WTC11 (cell line): ENCODE measurements around the gene KLC3. TPM values are rescaled to one million over a fixed set of nuclear protein-coding genes. Genes with fewer than 3 reads are reported as not detected.

Source experiments
- ATAC-seq: fragments of 200-7000 bp; cut with Tn5 transposase; 2 replicates; pipeline ENCODE4 v1.10.0; 2021; ENCODE audit warnings: mild to moderate bottlenecking, moderate library complexity
- CTCF ChIA-PET: fragments of 300-600 bp; sonication (Branson Sonifier 250); formaldehyde crosslinking; loops from one replicate; lab custom pipeline; 2021; ENCODE audit warnings: antibody characterized with exemption; lab: Charles Lee
- POLR2A ChIA-PET: fragments of 350-600 bp; sonication (Branson Sonifier 250); formaldehyde crosslinking; loops from one replicate; lab custom pipeline; 2021; ENCODE audit warnings: antibody characterized with exemption; lab: Charles Lee
- DNase-seq: peaks from one replicate; pipeline ENCODE4 v3.0.0; 2021; ENCODE audit warnings: low spot score
- H3K27ac Mint-ChIP-seq: 2 replicates; pipeline ENCODE4 v1.8.0; 2021; ENCODE audit warnings: mixed read lengths
- H3K27me3 Mint-ChIP-seq: 2 replicates; pipeline ENCODE4 v1.8.0; 2021; ENCODE audit warnings: low read depth, mild to moderate bottlenecking, moderate library complexity, mixed read lengths
- H3K36me3 Mint-ChIP-seq: 2 replicates; pipeline ENCODE4 v1.8.0; 2021; ENCODE audit warnings: mixed read lengths
- H3K4me1 Mint-ChIP-seq: 2 replicates; pipeline ENCODE4 v1.8.0; 2022; ENCODE audit warnings: mixed read lengths
- H3K4me3 Mint-ChIP-seq: 2 replicates; pipeline ENCODE4 v1.8.0; 2021; ENCODE audit warnings: mild to moderate bottlenecking, moderate library complexity, mixed read lengths
- H3K9me3 Mint-ChIP-seq: 2 replicates; pipeline ENCODE4 v1.8.0; 2021; ENCODE audit warnings: mixed read lengths
- CBFB ChIP-seq: sonication (generic); formaldehyde crosslinking; IDR thresholded peaks from 2 replicates; pipeline ENCODE4 v1.8.1; 2022; ENCODE audit warnings: mild to moderate bottlenecking, low read depth, missing genetic modification reagents
- CTCF ChIP-seq: fragments of 200-600 bp; IDR thresholded peaks from 2 replicates; pipeline ENCODE4 v1.8.0; 2022; ENCODE audit warnings: antibody characterized with exemption
- ELF4 ChIP-seq: sonication (generic); formaldehyde crosslinking; IDR thresholded peaks from 2 replicates; pipeline ENCODE4 v1.8.1; 2022; ENCODE audit warnings: low read depth, mild to moderate bottlenecking, moderate library complexity, missing genetic modification reagents
- FOXK1 ChIP-seq: sonication (generic); formaldehyde crosslinking; IDR thresholded peaks from 2 replicates; pipeline ENCODE4 v1.8.0; 2022; ENCODE audit warnings: mild to moderate bottlenecking, moderate library complexity, missing genetic modification reagents
- FOXP1 ChIP-seq: sonication (generic); formaldehyde crosslinking; IDR thresholded peaks from 2 replicates; pipeline ENCODE4 v1.8.0; 2022; ENCODE audit warnings: missing genetic modification reagents, mild to moderate bottlenecking, moderate library complexity, borderline replicate concordance
- GABPB1 ChIP-seq: sonication (generic); formaldehyde crosslinking; IDR thresholded peaks from 2 replicates; pipeline ENCODE4 v1.8.1; 2023; ENCODE audit warnings: mild to moderate bottlenecking, missing genetic modification reagents
- GRHL2 ChIP-seq: fragments of 250-450 bp; sonication (Bioruptor Pico); IDR thresholded peaks from 2 replicates; pipeline ENCODE4 v1.8.0; 2022; ENCODE audit warnings: mild to moderate bottlenecking, moderate library complexity; ENCODE audit not compliant: insufficient replicate concordance, severe bottlenecking
- IRF1 ChIP-seq: sonication (generic); formaldehyde crosslinking; IDR thresholded peaks from 2 replicates; pipeline ENCODE4 v1.8.0; 2023; ENCODE audit warnings: missing genetic modification reagents
- JAZF1 ChIP-seq: fragments of 250-450 bp; sonication (Bioruptor Pico); IDR thresholded peaks from 2 replicates; pipeline ENCODE4 v1.9.0; 2021; ENCODE audit warnings: moderate library complexity, mild to moderate bottlenecking, inconsistent platforms
- KAT7 ChIP-seq: sonication (generic); formaldehyde crosslinking; IDR thresholded peaks from 2 replicates; pipeline ENCODE4 v1.8.1; 2023; ENCODE audit warnings: missing genetic modification reagents, mild to moderate bottlenecking, borderline replicate concordance
- MXD4 ChIP-seq: fragments of 250-450 bp; sonication (Bioruptor Pico); IDR thresholded peaks from 2 replicates; pipeline ENCODE4 v1.8.0; 2021; ENCODE audit warnings: mild to moderate bottlenecking, moderate library complexity, borderline replicate concordance
- NFYB ChIP-seq: sonication (generic); formaldehyde crosslinking; conservative IDR thresholded peaks from 2 replicates; pipeline ENCODE4 v1.8.0; 2022; ENCODE audit warnings: low read depth, missing genetic modification reagents
- RELA ChIP-seq: sonication (generic); formaldehyde crosslinking; IDR thresholded peaks from 2 replicates; pipeline ENCODE4 v1.8.1; 2022; ENCODE audit warnings: missing genetic modification reagents, mild to moderate bottlenecking, borderline replicate concordance
- RORB ChIP-seq: fragments of 250-450 bp; sonication (Bioruptor Pico); IDR thresholded peaks from 2 replicates; pipeline ENCODE4 v1.9.0; 2021; ENCODE audit warnings: mild to moderate bottlenecking
- SMAD3 ChIP-seq: sonication (generic); formaldehyde crosslinking; IDR thresholded peaks from 2 replicates; pipeline ENCODE4 v1.8.0; 2022; ENCODE audit warnings: missing genetic modification reagents, mild to moderate bottlenecking, borderline replicate concordance
- TCF7 ChIP-seq: sonication (generic); formaldehyde crosslinking; IDR thresholded peaks from 2 replicates; pipeline ENCODE4 v1.8.0; 2022; ENCODE audit warnings: mild to moderate bottlenecking, low read depth, missing genetic modification reagents, moderate library complexity
- USF1 ChIP-seq: sonication (generic); formaldehyde crosslinking; IDR thresholded peaks from 2 replicates; pipeline ENCODE4 v1.8.0; 2022; ENCODE audit warnings: mild to moderate bottlenecking, missing genetic modification reagents
- ZNF219 ChIP-seq: sonication (generic); formaldehyde crosslinking; IDR thresholded peaks from 2 replicates; pipeline ENCODE4 v1.8.0; 2023; ENCODE audit warnings: missing genetic modification reagents, mild to moderate bottlenecking, borderline replicate concordance
- ZNF232 ChIP-seq: sonication (generic); formaldehyde crosslinking; IDR thresholded peaks from 2 replicates; pipeline ENCODE4 v1.8.0; 2022; ENCODE audit warnings: mild to moderate bottlenecking, missing genetic modification reagents
- ZNF416 ChIP-seq: fragments of 250-450 bp; sonication (Bioruptor Pico); IDR thresholded peaks from 2 replicates; pipeline ENCODE4 v1.9.0; 2021; ENCODE audit warnings: mild to moderate bottlenecking, inconsistent platforms
- ZSCAN18 ChIP-seq: fragments of 250-450 bp; sonication (Bioruptor Pico); IDR thresholded peaks from 2 replicates; pipeline ENCODE4 v2.1.2; 2022; ENCODE audit warnings: mild to moderate bottlenecking, moderate library complexity
- total RNA-seq: library from RNA; stranded (reverse); gene quantifications from 3 replicates; pipeline ENCODE4 v1.2.3, GENCODE V29; 2021
- TF ChIP-seq, protein P1 (sequence below): sonication (generic); formaldehyde crosslinking; IDR thresholded peaks from 2 replicates; pipeline ENCODE4 v1.8.1; 2023; ENCODE audit warnings: mild to moderate bottlenecking, moderate library complexity, missing genetic modification reagents
- TF ChIP-seq, protein P2 (sequence below): sonication (generic); formaldehyde crosslinking; IDR thresholded peaks from 2 replicates; pipeline ENCODE4 v1.8.1; 2022; ENCODE audit warnings: low read depth, missing genetic modification reagents, borderline replicate concordance
- TF ChIP-seq, protein P3 (sequence below): sonication (generic); formaldehyde crosslinking; IDR thresholded peaks from 2 replicates; pipeline ENCODE4 v1.8.1; 2023; ENCODE audit warnings: mild to moderate bottlenecking, missing genetic modification reagents

The KLC3 gene
- total RNA-seq, 1 experiment from 2014 or later: 5.2 TPM

DNA sequence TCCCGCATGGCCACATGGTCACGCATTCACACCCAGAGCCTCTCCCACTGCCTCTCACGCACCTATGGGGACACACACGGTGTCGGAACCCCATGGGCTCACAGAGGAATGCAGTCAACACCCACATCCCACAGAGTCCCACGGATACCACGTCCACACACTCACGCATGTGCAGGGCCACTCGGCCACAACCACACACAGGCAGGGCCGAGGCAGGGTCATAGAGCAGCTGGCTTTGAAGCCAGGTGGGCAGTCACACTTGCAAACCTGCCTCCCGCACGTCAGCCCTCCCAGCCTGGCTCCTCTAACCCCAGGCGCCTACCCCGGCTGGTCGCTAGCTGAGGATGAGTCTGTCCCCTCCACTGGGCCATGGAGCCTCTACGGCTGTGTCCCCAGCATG, 21.7 kb downstream of the KLC3 start:
- no peaks in the 10 kb centered on the region for H3K9me3 Mint-ChIP-seq
- TF ChIP-seq RELA (CRISPR knock-in tag) (no peak), CTCF (no peak), CBFB (CRISPR knock-in tag) (no peak), GRHL2 (no peak), KAT7 (no peak), ZNF219 (CRISPR knock-in tag) (no peak), USF1 (no peak), RORB (CRISPR knock-in tag) (no peak), FOXP1 (CRISPR knock-in tag) (no peak), ELF4 (CRISPR knock-in tag) (no peak), IRF1 (CRISPR knock-in tag) (no peak)
- TF ChIP-seq, protein P1, sequence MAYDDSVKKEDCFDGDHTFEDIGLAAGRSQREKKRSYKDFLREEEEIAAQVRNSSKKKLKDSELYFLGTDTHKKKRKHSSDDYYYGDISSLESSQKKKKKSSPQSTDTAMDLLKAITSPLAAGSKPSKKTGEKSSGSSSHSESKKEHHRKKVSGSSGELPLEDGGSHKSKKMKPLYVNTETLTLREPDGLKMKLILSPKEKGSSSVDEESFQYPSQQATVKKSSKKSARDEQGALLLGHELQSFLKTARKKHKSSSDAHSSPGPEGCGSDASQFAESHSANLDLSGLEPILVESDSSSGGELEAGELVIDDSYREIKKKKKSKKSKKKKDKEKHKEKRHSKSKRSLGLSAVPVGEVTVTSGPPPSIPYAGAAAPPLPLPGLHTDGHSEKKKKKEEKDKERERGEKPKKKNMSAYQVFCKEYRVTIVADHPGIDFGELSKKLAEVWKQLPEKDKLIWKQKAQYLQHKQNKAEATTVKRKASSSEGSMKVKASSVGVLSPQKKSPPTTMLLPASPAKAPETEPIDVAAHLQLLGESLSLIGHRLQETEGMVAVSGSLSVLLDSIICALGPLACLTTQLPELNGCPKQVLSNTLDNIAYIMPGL (CRISPR knock-in tag): no peak
- TF ChIP-seq, protein P2, sequence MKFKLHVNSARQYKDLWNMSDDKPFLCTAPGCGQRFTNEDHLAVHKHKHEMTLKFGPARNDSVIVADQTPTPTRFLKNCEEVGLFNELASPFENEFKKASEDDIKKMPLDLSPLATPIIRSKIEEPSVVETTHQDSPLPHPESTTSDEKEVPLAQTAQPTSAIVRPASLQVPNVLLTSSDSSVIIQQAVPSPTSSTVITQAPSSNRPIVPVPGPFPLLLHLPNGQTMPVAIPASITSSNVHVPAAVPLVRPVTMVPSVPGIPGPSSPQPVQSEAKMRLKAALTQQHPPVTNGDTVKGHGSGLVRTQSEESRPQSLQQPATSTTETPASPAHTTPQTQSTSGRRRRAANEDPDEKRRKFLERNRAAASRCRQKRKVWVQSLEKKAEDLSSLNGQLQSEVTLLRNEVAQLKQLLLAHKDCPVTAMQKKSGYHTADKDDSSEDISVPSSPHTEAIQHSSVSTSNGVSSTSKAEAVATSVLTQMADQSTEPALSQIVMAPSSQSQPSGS (CRISPR knock-in tag): no peak
- no peaks in the 10 kb centered on the region for H3K27me3 Mint-ChIP-seq
- CTCF ChIA-PET: no interaction called here
- POLR2A ChIA-PET: no interaction called here
- H3K4me3 Mint-ChIP-seq: no peak overlapping the region
- no peak for DNase-seq
- H3K27ac Mint-ChIP-seq: no peak overlapping the region
- no peaks in the 10 kb centered on the region for H3K4me1 Mint-ChIP-seq
- ATAC-seq: no peak
- peaks cover 51% of the 10 kb centered on the region for H3K36me3 Mint-ChIP-seq

DNA sequence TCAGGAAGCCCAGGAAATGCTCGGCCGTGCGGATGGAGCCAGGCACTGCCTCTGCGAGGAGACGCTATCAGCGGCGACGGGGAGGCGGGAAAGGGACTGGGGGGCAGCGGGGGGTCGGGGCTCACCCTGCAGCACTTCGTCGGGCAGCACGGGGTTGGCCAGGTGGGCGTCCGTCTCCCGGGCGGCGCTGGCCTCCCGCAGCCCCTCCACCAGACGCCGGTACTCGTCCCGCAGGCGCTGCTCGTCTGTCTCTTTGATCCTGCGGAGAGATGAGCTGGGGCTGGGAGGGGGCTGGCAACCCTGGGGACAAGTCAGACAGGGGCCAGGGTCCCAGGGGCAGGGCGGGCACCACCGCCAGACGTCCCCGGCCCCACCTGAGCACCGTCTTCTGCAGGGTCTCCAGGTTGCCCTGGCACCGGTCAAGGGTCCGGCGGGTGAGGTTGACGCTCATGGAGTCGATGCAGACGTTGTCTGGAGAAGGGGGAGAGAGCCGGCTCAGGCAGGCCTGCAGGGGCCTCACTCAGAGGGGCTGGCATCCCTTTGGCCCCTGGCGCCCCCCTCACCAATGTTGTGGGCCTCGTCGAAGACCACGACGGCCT, 23.4 kb downstream of the KLC3 start:
- TF ChIP-seq CBFB (CRISPR knock-in tag) (no peak), GABPB1 (CRISPR knock-in tag) (no peak), ZNF219 (CRISPR knock-in tag) (no peak), JAZF1 (CRISPR knock-in tag) (no peak), NFYB (no peak), FOXK1 (no peak), ZSCAN18 (CRISPR knock-in tag) (no peak), ZNF232 (CRISPR knock-in tag) (no peak), MXD4 (CRISPR knock-in tag) (no peak), GRHL2 (no peak), SMAD3 (CRISPR knock-in tag) (no peak), ZNF416 (CRISPR knock-in tag) (no peak), TCF7 (no peak)
- TF ChIP-seq, protein P3, sequence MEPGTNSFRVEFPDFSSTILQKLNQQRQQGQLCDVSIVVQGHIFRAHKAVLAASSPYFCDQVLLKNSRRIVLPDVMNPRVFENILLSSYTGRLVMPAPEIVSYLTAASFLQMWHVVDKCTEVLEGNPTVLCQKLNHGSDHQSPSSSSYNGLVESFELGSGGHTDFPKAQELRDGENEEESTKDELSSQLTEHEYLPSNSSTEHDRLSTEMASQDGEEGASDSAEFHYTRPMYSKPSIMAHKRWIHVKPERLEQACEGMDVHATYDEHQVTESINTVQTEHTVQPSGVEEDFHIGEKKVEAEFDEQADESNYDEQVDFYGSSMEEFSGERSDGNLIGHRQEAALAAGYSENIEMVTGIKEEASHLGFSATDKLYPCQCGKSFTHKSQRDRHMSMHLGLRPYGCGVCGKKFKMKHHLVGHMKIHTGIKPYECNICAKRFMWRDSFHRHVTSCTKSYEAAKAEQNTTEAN: no peak
- TF ChIP-seq, all 79 proteins: peak for 0
- Mint-ChIP-seq H3K4me1 (peaks cover 6% of the 10 kb centered on the region), H3K36me3 (peaks cover 46% of the 10 kb centered on the region), H3K27me3 (no peaks in the 10 kb centered on the region), H3K9me3 (no peaks in the 10 kb centered on the region), H3K4me3 (no peak overlapping the region), H3K27ac (no peak overlapping the region)
- ChIA-PET POLR2A (interaction anchor here (0.5 kb wide), 1 partner anchor 267 kb away, joined by 7 read pairs; no protein-coding TSS in a partner anchor), CTCF (interaction anchor here (0.5 to 0.6 kb wide), 2 partner anchors 31 to 296 kb away, joined by 3 read pairs; no protein-coding TSS in a partner anchor)
- DNase-seq: no peak
- no peak for ATAC-seq
